Skin epidermis (tissue), 12 donors: ENCODE measurements around the gene C16orf95.

ENCODE experiments used
- H3K27ac ChIP-seq, 21 experiments: fragments of 200-600 bp; sonication (generic) in 11 of 21; one replicate each; pipeline ENCODE4 v1.5.0; 2020; ENCODE audit warnings: mild to moderate bottlenecking in 3 of 21, inconsistent platforms in 2 of 21, moderate library complexity in 2 of 21
- H3K4me3 ChIP-seq, 7 experiments: fragments of 200-600 bp; sonication (generic) in 2 of 7; one replicate each; pipeline ENCODE4 v1.5.0; 2020; ENCODE audit warnings: inconsistent platforms in 2 of 7, mild to moderate bottlenecking in 2 of 7, moderate library complexity in 1 of 7

C16orf95 gene

GRCh38 chr16:87321336-87322107, 4.3 kb upstream of the C16orf95 start:
- Histone ChIP-seq H3K4me3 (no peak overlapping the region), H3K27ac (no peak overlapping the region)

- Histone ChIP-seq H3K27ac (no peak overlapping the region), H3K4me3 (no peak overlapping the region)
These were observed 3.5 kb upstream of the C16orf95 start for GRCh38 chr16:87320510-87321227.

- Histone ChIP-seq H3K27ac (no peak overlapping the region), H3K4me3 (no peak overlapping the region)
These were observed 2.9 kb upstream of the C16orf95 start for GRCh38 chr16:87319997-87320491.

- no peak overlapping the region for H3K4me3 ChIP-seq
- H3K27ac ChIP-seq = no peak overlapping the region
These were observed 1.8 kb upstream of the C16orf95 start for GRCh38 chr16:87319011-87319410.

- Histone ChIP-seq H3K27ac (peak overlapping the region; percentile 79 to 97 (median 91)), H3K4me3 (peak overlapping the region; percentile 64 to 93 (median 85))
These were observed 805 bp upstream of the C16orf95 start for GRCh38 chr16:87317750-87318644.

GRCh38 chr16:87316450-87316922, 706 bp downstream of the C16orf95 start:
- H3K27ac ChIP-seq = peak overlapping the region in 16 of 21 experiments; percentile 83 to 97 (median 92)
- H3K4me3 ChIP-seq = peak overlapping the region; percentile 64 to 93 (median 85)

GRCh38 chr16:87314990-87315420, 2.2 kb downstream of the C16orf95 start:
- Histone ChIP-seq H3K27ac (no peak overlapping the region), H3K4me3 (no peak overlapping the region)

GRCh38 chr16:87312008-87312407, 5.2 kb downstream of the C16orf95 start:
- Histone ChIP-seq H3K27ac (no peak overlapping the region), H3K4me3 (no peak overlapping the region)

GRCh38 chr16:87311387-87311786, 5.8 kb downstream of the C16orf95 start:
- no peak overlapping the region for H3K27ac ChIP-seq
- H3K4me3 ChIP-seq = no peak overlapping the region

GRCh38 chr16:87310610-87311009, 6.6 kb downstream of the C16orf95 start:
- H3K27ac ChIP-seq = no peak overlapping the region

GRCh38 chr16:87309620-87310525, 7.3 kb downstream of the C16orf95 start:
- no peak overlapping the region for H3K4me3 ChIP-seq
- H3K27ac ChIP-seq = no peak overlapping the region

More at GRCh38 chr16:87310610-87311009, 6.6 kb downstream of the C16orf95 start:
- no peak overlapping the region for H3K4me3 ChIP-seq

- H3K27ac ChIP-seq = no peak overlapping the region
These were observed 8.4 kb downstream of the C16orf95 start for GRCh38 chr16:87308826-87309225.

GRCh38 chr16:87306516-87306915, 10.7 kb downstream of the C16orf95 start:
- Histone ChIP-seq H3K4me3 (no peak overlapping the region), H3K27ac (no peak overlapping the region)

More at GRCh38 chr16:87308826-87309225, 8.4 kb downstream of the C16orf95 start:
- no peak overlapping the region for H3K4me3 ChIP-seq

GRCh38 chr16:87305505-87306391, 11.4 kb downstream of the C16orf95 start:
- peak overlapping the region in 3 of 21 experiments; percentile 5 to 55 (median 33) for H3K27ac ChIP-seq
- peak overlapping the region in 2 of 7 experiments; percentile 19 to 21 for H3K4me3 ChIP-seq

- H3K4me3 ChIP-seq = no peak overlapping the region
- H3K27ac ChIP-seq = no peak overlapping the region
These were observed 12.2 kb downstream of the C16orf95 start for GRCh38 chr16:87304951-87305350.

GRCh38 chr16:87303962-87304521, 13.2 kb downstream of the C16orf95 start:
- H3K27ac ChIP-seq = peak overlapping the region in 1 of 21 experiments; percentile 9
- H3K4me3 ChIP-seq = no peak overlapping the region

- no peak overlapping the region for H3K27ac ChIP-seq
- H3K4me3 ChIP-seq = no peak overlapping the region
These were observed 13.7 kb downstream of the C16orf95 start for GRCh38 chr16:87303431-87303930.
